HG03460 (cell line): Measurements from ENCODE around the gene EN2.

Experiments
- ATAC-seq: cut with Tn5 transposase; IDR thresholded peaks from one replicate; pipeline ENCODE4 v1.9.1; 2021; ENCODE audit not compliant: unreplicated experiment

EN2 gene

DNA sequence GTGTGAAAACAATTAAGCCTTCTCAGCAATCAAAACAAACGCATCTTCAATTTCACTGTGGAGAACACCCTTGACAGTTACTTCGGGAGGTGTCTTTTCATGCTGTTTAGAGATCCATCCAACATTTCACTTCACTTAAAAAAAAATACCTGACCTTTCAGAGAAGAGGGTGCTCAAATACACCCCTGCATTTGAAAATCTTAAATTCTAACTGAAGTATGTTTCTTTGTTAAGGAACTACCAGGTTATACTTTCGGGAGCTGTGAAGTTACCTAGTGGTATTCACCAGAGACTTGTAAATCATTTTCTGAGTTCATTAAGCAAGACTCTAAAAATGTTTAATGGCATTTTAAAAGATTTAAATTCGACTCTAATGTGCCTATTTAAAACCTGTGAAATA, 49.6 kb downstream of the EN2 start:
- ATAC-seq, result no peak

DNA sequence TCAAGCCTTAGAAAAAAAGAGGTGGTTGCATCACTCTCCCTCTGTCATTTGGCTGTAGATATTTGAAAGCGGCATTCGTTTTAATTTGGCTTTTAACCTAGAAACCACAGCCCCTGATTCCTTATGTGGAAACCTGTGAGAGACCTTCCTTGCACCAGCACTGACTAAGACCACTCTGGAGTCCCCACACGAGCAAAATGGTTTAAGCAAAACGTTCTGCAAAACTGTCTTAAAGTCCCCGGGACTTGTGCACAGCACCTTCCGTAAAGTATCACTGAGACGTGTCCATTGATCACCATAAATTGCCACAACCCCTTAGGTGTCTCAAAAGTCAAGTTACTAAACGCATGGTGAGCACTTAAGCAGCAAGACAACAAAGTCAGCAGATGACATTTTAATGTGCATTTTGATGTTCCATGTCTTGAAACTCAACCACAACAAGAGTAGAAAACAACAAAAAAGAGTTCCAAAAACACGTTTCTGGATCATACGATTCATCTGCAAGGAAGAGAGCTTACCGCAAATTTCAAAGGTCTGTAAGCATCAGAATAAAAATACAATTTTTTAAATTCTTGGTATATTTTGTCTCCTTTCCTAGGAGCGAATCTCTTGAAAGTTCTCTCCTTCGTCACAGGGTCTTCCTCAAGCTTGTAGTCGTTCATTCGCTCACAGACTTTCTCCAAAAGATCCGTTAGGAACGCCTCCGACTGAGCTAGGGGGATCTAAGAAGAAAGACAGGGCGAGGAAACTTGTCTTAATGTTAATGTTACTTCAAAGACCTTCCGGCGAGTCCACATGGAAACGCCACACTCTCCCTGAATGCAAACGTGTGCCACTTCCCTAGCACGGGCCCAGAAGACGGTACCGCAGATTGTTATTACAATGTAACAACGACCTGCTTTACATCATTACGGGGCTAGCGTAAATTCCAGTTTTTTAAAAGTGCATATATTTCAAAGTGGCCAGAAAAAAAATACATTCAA, 50.7 kb downstream of the EN2 start:
- ATAC-seq, result no peak

GRCh38 chr7:155509359-155509724, 51.4 kb downstream of the EN2 start:
- ATAC-seq, result no peak

GRCh38 chr7:155509725-155510551, 52.0 kb downstream of the EN2 start:
- no peak for ATAC-seq

DNA sequence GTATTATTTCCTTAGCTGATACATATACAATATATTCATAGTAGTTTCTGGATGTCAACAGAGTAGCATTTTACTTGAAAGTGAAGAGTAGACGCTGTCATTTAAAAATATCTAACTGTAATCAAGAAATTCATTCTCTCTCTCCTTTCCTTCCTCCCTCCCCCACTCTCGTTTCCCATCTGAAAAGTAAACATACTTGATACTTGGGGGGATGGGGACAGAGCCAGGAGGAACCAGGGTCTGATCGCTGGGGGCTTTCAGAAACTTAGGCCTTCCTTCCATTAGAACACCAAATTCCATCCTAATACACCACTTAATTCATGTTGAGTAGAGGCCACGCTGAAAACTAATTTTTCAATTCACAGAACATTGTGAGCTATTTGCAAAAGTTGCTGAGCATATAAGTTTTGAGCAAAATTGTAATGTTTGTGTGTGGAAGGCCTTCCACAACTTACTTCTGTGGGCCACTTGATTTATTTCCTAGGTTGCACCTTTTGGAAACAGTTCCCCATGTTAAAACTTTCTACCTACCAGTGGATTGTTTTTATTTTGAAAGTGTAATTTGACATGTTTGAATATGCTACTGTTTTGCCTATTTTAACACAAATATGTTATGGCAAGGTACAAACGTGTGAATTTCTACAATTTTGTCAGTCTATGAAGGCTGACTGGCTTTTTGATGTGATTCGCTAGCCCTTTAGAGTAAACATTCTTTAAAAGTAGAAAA, 53.2 kb downstream of the EN2 start:
- ATAC-seq, result no peak

- ATAC-seq, result no peak
These were observed 53.7 kb downstream of the EN2 start for GRCh38 chr7:155511702-155511996.

GRCh38 chr7:155512246-155512887, 54.4 kb downstream of the EN2 start:
- ATAC-seq, result no peak

- ATAC-seq, result no peak
These were observed 55.8 kb downstream of the EN2 start for GRCh38 chr7:155513543-155514285.

GRCh38 chr7:155514296-155514695, 56.4 kb downstream of the EN2 start:
- ATAC-seq, result no peak
